Measurements from ENCODE around the gene ITGBL1. TPM values are rescaled to one million over a fixed set of nuclear protein-coding genes. Genes with fewer than 3 reads are reported as not detected.

Gene ITGBL1
- polyA plus RNA-seq, 3 donors, result not detected

GRCh38 chr13:101515504-101515903 lies 63.0 kb downstream of the ITGBL1 start:
- Mint-ChIP-seq H3K27me3 (ENCODE audit: low read depth in 3 of 3) (no peaks in the 10 kb centered on the region), H3K27ac (no peak overlapping the region), H3K4me3 (no peak overlapping the region), H3K4me1 (no peaks in the 10 kb centered on the region), H3K36me3 (no peaks in the 10 kb centered on the region), H3K9me3 (no peaks in the 10 kb centered on the region)
- Histone ChIP-seq H3K79me2 (ENCODE audit: insufficient read depth, low read length) (no peaks in the 10 kb centered on the region), H3K27me3 (ENCODE audit: control insufficient read depth in 2 of 2, insufficient read depth in 2 of 2, low read length in 2 of 2) (no peaks in the 10 kb centered on the region), H3K4me2 (replicated peaks; ENCODE audit: extremely low read depth, low read length, poor library complexity, severe bottlenecking) (no peak overlapping the region), H4K20me1 (ENCODE audit: insufficient read depth, low read length) (no peaks in the 10 kb centered on the region), H3K27ac (ENCODE audit: low read depth in 1 of 2, low read length in 2 of 2) (no peak overlapping the region), H3K4me1 (ENCODE audit: control insufficient read depth in 1 of 2, insufficient read depth in 2 of 2, low read length in 2 of 2) (no peaks in the 10 kb centered on the region), H2AFZ (ENCODE audit: insufficient read depth, low read depth, low read length, poor library complexity, severe bottlenecking) (no peak overlapping the region), H3K36me3 (replicated peaks in 1 of 2; ENCODE audit: control insufficient read depth in 1 of 2, insufficient read depth in 2 of 2, low read length in 2 of 2) (no peaks in the 10 kb centered on the region), H3K4me3 (replicated peaks in 1 of 3; ENCODE audit: low read depth in 2 of 3, low read length in 3 of 3) (no peak overlapping the region), H3K9ac (ENCODE audit: insufficient read depth, low read length, poor library complexity, severe bottlenecking) (no peak overlapping the region), H3K9me3 (replicated peaks in 1 of 2; ENCODE audit: control insufficient read depth in 1 of 2, insufficient read depth in 1 of 2, low read length in 2 of 2) (no peaks in the 10 kb centered on the region)
- intact Hi-C loops (cut with micrococcal nuclease), result no loop called here
- DNase-seq, result no peak
- no peak for TF ChIP-seq CTCF (IDR thresholded peaks at IDR 0.05)
- WGBS (ENCODE audit: insufficient coverage), result 92% methylated on average over 2 of the region's 3 CpGs

- H3K36me3 Mint-ChIP-seq, result no peaks in the 10 kb centered on the region
- DNase-seq, result no peak
- no peaks in the 10 kb centered on the region for H3K36me3 ChIP-seq (replicated peaks in 1 of 2; ENCODE audit: control insufficient read depth in 1 of 2, insufficient read depth in 2 of 2, low read length in 2 of 2)
- H3K79me2 ChIP-seq (ENCODE audit: insufficient read depth, low read length), result no peaks in the 10 kb centered on the region
- no peak overlapping the region for H3K27ac ChIP-seq (ENCODE audit: low read depth in 1 of 2, low read length in 2 of 2)
- no peaks in the 10 kb centered on the region for H3K4me1 Mint-ChIP-seq
- H3K4me3 ChIP-seq (replicated peaks in 1 of 3; ENCODE audit: low read depth in 2 of 3, low read length in 3 of 3), result no peak overlapping the region
- intact Hi-C loops (cut with micrococcal nuclease), result no loop called here
- no peak overlapping the region for H3K4me2 ChIP-seq (replicated peaks; ENCODE audit: extremely low read depth, low read length, poor library complexity, severe bottlenecking)
- no peak overlapping the region for H3K4me3 Mint-ChIP-seq
- H3K27ac Mint-ChIP-seq, result no peak overlapping the region
- H4K20me1 ChIP-seq (ENCODE audit: insufficient read depth, low read length), result no peaks in the 10 kb centered on the region
- no peaks in the 10 kb centered on the region for H3K27me3 Mint-ChIP-seq (ENCODE audit: low read depth in 3 of 3)
- no peak overlapping the region for H2AFZ ChIP-seq (ENCODE audit: insufficient read depth, low read depth, low read length, poor library complexity, severe bottlenecking)
- H3K4me1 ChIP-seq (ENCODE audit: control insufficient read depth in 1 of 2, insufficient read depth in 2 of 2, low read length in 2 of 2), result no peaks in the 10 kb centered on the region
- H3K9me3 ChIP-seq (replicated peaks in 1 of 2; ENCODE audit: control insufficient read depth in 1 of 2, insufficient read depth in 1 of 2, low read length in 2 of 2), result no peaks in the 10 kb centered on the region
- no peak for TF ChIP-seq CTCF (IDR thresholded peaks at IDR 0.05)
- no CpG with 5 or more reads among the region's 2 CpGs for WGBS (ENCODE audit: insufficient coverage)
- H3K9me3 Mint-ChIP-seq, result no peaks in the 10 kb centered on the region
- no peaks in the 10 kb centered on the region for H3K27me3 ChIP-seq (ENCODE audit: control insufficient read depth in 2 of 2, insufficient read depth in 2 of 2, low read length in 2 of 2)
- no peak overlapping the region for H3K9ac ChIP-seq (ENCODE audit: insufficient read depth, low read length, poor library complexity, severe bottlenecking)
Observed at GRCh38 chr13:101516262-101516661, 63.8 kb downstream of the ITGBL1 start.

Data from CD14-positive monocyte (primary cell).